ENCODE results near the gene WNT5B.

The WNT5B gene

DNA sequence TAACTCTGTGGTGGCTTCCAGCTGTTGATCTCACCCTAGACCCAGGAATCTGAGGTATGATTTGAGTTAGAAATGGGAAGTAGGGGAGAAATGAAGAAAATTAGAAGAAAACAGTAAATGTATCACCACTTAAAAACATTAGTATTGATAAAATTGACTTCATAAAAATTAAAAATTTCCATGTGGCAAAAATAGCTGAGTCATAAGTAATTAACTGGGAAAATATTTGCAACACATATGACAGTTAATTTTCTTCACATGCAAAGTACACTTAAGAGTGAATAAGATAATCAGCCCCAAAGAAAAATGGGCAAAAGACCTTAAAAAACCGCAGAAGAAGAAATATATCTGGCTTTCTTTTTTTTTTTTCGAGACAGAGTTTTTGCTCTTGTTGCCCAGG, 36.3 kb downstream of the WNT5B start:
- H3K36me3 ChIP-seq (ENCODE audit: control insufficient read depth, insufficient read depth, low read length) = no peaks in the 10 kb centered on the region
- H3K9me3 ChIP-seq (ENCODE audit: control insufficient read depth, low read length) = no peaks in the 10 kb centered on the region
- no peak overlapping the region for H3K4me3 ChIP-seq (ENCODE audit: insufficient read depth, low read depth, low read length)
- H3K27me3 ChIP-seq (ENCODE audit: control insufficient read depth, insufficient read depth, low read length, poor library complexity, severe bottlenecking) = peaks cover 22% of the 10 kb centered on the region
- H3K4me1 ChIP-seq (ENCODE audit: control insufficient read depth, insufficient read depth, low read length) = no peaks in the 10 kb centered on the region
- no peak overlapping the region for H3K27ac ChIP-seq (ENCODE audit: insufficient read depth, low read depth, low read length, poor library complexity, severe bottlenecking)
- WGBS, 2 experiments = 89 to 92% methylated on average over 2 of the region's 2 CpGs

DNA sequence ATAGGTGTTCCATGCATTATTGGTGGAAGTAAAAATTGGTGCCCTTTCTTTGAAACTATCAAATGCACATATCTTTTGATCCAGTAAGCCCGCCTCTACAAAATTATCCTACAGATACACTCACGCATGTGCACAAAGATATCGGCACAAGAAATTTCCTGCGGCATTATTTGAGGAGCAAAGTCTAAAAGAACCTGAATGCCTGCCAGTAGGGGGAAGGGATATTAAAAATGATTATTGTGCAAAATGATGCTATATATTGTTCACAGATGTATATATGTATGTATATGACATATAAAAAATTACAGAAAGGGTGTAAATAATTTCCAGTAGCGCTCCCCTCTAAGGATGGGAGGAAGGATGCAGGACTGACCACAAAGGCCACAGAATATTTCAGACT, 37.2 kb downstream of the WNT5B start:
- Histone ChIP-seq H3K27me3 (ENCODE audit: control insufficient read depth, insufficient read depth, low read length, poor library complexity, severe bottlenecking) (peaks cover 16% of the 10 kb centered on the region), H3K4me1 (ENCODE audit: control insufficient read depth, insufficient read depth, low read length) (no peaks in the 10 kb centered on the region), H3K4me3 (ENCODE audit: insufficient read depth, low read depth, low read length) (no peak overlapping the region), H3K27ac (ENCODE audit: insufficient read depth, low read depth, low read length, poor library complexity, severe bottlenecking) (no peak overlapping the region), H3K36me3 (ENCODE audit: control insufficient read depth, insufficient read depth, low read length) (no peaks in the 10 kb centered on the region), H3K9me3 (ENCODE audit: control insufficient read depth, low read length) (no peaks in the 10 kb centered on the region)
- 93 to 100% methylated on average over 4 of the region's 5 CpGs for WGBS, 2 experiments

DNA sequence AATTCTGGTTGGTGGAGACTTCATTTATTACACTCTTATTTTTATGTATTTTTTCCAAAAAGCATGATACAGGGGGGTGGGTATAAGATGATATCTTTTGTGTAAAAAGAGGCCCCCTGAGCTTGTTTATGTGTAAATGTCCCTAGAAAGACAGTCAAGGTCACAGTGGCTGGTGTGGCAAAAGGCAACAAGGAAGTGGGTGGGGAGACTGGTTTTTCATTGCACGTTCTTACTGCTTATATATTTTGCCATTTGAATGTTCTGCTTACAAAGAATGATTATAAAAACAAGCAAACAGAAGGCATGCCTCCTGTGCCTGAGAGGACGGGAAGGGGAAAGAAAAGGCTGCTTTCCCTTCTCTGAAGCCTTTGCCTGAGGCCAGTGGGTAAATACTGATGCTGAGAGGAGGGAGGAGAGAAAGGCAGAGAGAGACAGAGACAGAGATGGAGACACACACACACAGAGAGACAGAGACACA, 37.7 kb downstream of the WNT5B start:
- Histone ChIP-seq H3K27me3 (ENCODE audit: control insufficient read depth, insufficient read depth, low read length, poor library complexity, severe bottlenecking) (peaks cover 16% of the 10 kb centered on the region), H3K27ac (ENCODE audit: insufficient read depth, low read depth, low read length, poor library complexity, severe bottlenecking) (no peak overlapping the region), H3K9me3 (ENCODE audit: control insufficient read depth, low read length) (no peaks in the 10 kb centered on the region), H3K36me3 (ENCODE audit: control insufficient read depth, insufficient read depth, low read length) (no peaks in the 10 kb centered on the region), H3K4me3 (ENCODE audit: insufficient read depth, low read depth, low read length) (no peak overlapping the region), H3K4me1 (ENCODE audit: control insufficient read depth, insufficient read depth, low read length) (no peaks in the 10 kb centered on the region)
- WGBS, 2 experiments = 46 to 59% methylated on average over 2 of the region's 2 CpGs

DNA sequence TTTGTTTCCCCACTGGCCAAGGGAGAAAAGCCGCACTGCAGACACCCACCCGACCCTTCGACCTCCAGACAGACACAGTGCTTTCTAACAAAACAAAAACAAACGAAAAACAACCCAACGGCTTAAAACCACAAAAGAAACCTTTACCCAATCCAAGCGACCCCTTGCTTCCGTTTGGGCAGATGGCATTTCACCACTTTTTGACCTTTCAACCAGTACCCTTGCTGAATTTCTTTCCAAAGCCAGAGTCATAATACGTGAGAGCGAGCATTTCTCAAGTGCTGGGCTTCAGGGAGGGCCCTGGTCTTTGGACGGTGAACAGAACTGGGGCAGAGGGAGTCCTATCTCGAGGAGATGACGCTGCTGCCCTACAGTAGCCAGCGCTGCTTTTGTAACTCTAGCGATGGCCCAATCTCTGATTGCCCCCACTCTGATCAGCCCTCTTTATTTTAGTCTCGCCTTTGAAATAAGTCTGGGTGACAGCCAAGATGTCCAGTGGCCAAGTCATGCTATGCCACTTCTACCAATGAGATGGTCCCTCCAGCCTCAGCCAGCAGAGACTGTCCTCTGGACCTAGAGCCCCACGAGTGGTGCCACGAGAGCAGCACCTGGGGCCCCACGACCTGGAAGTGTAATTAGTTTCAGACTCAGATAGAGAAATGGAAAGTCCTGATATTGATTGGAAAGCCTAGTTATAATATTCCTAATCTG, 40.0 kb downstream of the WNT5B start:
- Histone ChIP-seq H3K4me3 (ENCODE audit: insufficient read depth, low read depth, low read length) (no peak overlapping the region), H3K9me3 (ENCODE audit: control insufficient read depth, low read length) (no peaks in the 10 kb centered on the region), H3K27me3 (ENCODE audit: control insufficient read depth, insufficient read depth, low read length, poor library complexity, severe bottlenecking) (peaks cover 2% of the 10 kb centered on the region), H3K4me1 (ENCODE audit: control insufficient read depth, insufficient read depth, low read length) (no peaks in the 10 kb centered on the region), H3K27ac (ENCODE audit: insufficient read depth, low read depth, low read length, poor library complexity, severe bottlenecking) (no peak overlapping the region), H3K36me3 (ENCODE audit: control insufficient read depth, insufficient read depth, low read length) (no peaks in the 10 kb centered on the region)
- 83 to 86% methylated on average over 18 of the region's 18 CpGs for WGBS, 2 experiments

DNA sequence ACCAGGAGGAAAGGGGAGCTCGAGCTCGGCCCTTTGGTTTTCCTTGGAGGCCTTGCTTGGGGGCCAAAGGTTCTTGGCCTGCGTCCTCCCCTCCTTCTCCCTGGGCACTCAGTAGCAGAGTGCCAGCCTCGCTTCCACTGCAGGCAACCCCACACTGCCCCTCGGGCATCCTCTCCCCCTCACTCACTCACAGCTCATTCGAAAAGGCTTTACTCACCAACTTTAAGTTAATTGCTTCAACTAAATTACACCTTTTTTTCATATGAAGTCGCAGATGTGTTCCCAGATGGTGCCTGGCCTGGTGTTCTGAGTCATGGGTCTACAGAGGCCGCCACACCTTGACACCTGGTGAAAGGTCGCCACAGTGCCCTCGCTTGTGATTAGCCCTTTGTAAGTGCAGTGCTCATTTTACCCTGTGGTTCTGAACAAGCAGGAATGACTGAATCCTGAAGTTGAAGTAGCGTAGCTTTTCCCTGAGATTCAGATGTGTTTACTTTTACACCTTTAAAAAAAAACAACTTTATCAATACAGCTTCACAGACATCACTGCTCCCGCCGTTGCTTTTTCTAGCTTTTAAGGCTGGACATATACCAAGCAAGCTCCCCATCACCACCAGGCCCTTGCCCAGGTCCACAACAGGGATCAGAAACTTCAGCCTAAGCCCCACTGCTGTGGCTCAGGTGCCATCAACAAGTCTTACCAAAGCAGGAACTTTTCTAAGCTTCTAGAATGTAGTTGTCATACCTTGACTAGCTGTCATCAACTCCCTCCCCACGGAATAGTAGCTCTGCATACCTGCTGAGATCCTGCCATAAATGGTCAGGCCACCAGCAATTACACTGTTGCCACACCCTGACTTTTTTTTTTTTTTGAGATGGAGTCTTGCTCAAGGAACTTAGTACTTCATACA, 41.6 kb downstream of the WNT5B start:
- Histone ChIP-seq H3K4me3 (ENCODE audit: insufficient read depth, low read depth, low read length) (no peak overlapping the region), H3K27me3 (ENCODE audit: control insufficient read depth, insufficient read depth, low read length, poor library complexity, severe bottlenecking) (no peaks in the 10 kb centered on the region), H3K4me1 (ENCODE audit: control insufficient read depth, insufficient read depth, low read length) (no peaks in the 10 kb centered on the region), H3K9me3 (ENCODE audit: control insufficient read depth, low read length) (no peaks in the 10 kb centered on the region), H3K27ac (ENCODE audit: insufficient read depth, low read depth, low read length, poor library complexity, severe bottlenecking) (no peak overlapping the region), H3K36me3 (ENCODE audit: control insufficient read depth, insufficient read depth, low read length) (no peaks in the 10 kb centered on the region)
- WGBS, 2 experiments = 79 to 83% methylated on average over 14 of the region's 14 CpGs

DNA sequence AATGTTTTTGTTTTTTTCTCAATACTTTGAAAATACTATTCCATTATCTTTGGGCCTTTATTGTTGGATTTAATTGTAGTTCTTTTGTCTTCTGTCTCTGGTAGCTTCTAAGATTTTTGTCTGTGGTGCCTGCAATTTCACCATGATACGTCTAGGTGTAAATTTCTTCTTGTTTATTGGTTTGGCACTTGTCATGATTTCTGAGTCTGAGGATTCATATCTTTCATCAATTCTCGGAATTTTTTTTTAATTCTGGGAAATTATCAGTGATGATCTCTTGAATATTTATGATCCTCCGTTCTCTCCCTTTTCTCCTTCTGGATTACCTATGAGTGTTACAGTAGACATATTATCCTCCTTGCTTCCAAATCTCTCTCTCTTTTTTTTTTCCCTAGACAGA, 47.0 kb downstream of the WNT5B start:
- Histone ChIP-seq H3K4me3 (ENCODE audit: insufficient read depth, low read depth, low read length) (no peak overlapping the region), H3K27ac (ENCODE audit: insufficient read depth, low read depth, low read length, poor library complexity, severe bottlenecking) (no peak overlapping the region), H3K4me1 (ENCODE audit: control insufficient read depth, insufficient read depth, low read length) (no peaks in the 10 kb centered on the region), H3K36me3 (ENCODE audit: control insufficient read depth, insufficient read depth, low read length) (no peaks in the 10 kb centered on the region), H3K27me3 (ENCODE audit: control insufficient read depth, insufficient read depth, low read length, poor library complexity, severe bottlenecking) (no peaks in the 10 kb centered on the region), H3K9me3 (ENCODE audit: control insufficient read depth, low read length) (no peaks in the 10 kb centered on the region)
- 70 to 90% methylated on average over 2 to 3 of the region's 3 CpGs for WGBS, 2 experiments

DNA sequence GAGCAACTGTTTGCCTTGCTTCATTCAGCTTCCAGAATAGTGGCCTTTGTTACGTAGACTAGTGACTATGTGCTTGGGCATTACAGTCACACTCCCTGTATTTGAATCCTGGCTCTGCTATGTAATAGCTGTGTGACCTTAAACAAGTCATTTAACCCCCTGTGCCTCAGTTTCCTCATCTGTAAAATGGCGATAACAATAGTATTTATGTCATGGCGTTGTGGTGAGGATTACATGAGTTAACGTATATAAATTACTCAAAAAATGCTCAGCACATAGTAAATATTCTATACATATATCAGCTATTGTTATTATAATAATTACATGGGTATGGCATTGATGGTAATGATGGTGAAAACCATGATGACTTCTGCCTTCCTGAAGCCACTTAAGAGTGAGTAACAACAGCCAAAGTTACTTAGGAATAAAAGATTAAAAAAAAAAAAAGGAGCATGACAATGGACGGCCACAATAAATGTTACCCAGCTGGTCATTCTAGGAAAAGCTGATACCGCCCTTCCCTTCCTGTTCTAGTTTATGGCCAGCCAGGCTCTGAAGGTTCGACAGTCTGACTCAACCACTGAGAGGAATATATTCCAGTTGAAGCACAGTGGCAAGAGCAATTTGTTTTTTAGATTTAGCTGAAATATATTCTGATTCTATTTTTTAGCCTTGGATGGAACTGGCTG, 51.9 kb downstream of the WNT5B start:
- no peak overlapping the region for H3K4me3 ChIP-seq (ENCODE audit: insufficient read depth, low read depth, low read length)
- no peaks in the 10 kb centered on the region for H3K36me3 ChIP-seq (ENCODE audit: control insufficient read depth, insufficient read depth, low read length)
- H3K4me1 ChIP-seq (ENCODE audit: control insufficient read depth, insufficient read depth, low read length) = no peaks in the 10 kb centered on the region
- H3K27me3 ChIP-seq (ENCODE audit: control insufficient read depth, insufficient read depth, low read length, poor library complexity, severe bottlenecking) = no peaks in the 10 kb centered on the region
- H3K9me3 ChIP-seq (ENCODE audit: control insufficient read depth, low read length) = no peaks in the 10 kb centered on the region
- WGBS, 2 experiments = 91 to 92% methylated on average over 5 of the region's 7 CpGs
- H3K27ac ChIP-seq (ENCODE audit: insufficient read depth, low read depth, low read length, poor library complexity, severe bottlenecking) = no peak overlapping the region

DNA sequence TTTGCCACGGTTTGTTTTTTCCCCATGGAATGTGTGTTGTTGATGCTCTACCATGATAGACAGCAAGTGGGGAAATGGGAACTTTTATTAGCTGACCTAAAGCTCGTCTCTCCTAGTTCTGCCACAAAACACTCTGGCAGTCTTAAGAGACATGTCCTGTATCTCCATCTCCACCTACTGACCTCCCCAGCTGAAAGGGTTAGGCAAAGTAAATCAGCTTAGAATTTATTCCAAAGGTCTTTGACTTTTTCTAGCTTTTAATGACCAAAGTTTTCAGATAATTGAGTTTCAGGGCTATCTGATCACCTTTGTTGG, 52.4 kb downstream of the WNT5B start:
- Histone ChIP-seq H3K36me3 (ENCODE audit: control insufficient read depth, insufficient read depth, low read length) (no peaks in the 10 kb centered on the region), H3K9me3 (ENCODE audit: control insufficient read depth, low read length) (no peaks in the 10 kb centered on the region), H3K4me3 (ENCODE audit: insufficient read depth, low read depth, low read length) (no peak overlapping the region), H3K4me1 (ENCODE audit: control insufficient read depth, insufficient read depth, low read length) (no peaks in the 10 kb centered on the region), H3K27ac (ENCODE audit: insufficient read depth, low read depth, low read length, poor library complexity, severe bottlenecking) (no peak overlapping the region), H3K27me3 (ENCODE audit: control insufficient read depth, insufficient read depth, low read length, poor library complexity, severe bottlenecking) (no peaks in the 10 kb centered on the region)
- WGBS, 2 experiments = 80 to 82% methylated on average over 2 of the region's 2 CpGs

DNA sequence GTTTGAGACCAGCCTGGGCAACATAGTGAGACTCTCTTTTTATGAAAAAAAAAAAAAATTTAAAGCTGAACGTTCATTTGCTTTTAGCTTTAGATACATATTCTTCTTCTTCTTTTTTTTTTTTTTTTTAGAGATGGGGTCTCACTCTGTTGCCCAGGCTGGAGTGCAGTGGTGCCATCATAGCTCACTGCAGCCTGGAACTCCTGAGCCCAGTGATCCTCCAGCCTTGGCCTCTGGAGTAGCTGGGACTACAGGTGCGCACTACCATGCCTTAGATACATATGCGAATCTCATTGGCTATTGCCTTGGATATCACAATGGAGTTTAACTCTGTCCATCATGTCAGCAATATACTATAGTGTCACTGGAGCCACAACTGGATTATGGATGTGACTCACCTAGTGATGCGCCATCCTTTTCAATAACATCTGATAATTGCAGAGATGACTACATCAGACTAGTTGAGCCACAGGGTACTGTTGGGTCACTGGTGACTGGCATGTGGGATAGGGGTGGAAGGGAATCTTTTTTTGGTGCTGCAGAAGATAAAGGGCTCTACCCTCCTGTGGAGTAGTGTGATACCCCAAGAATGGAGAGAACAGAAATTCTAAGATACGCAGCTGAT, 59.2 kb downstream of the WNT5B start:
- WGBS, 2 experiments = 94 to 97% methylated on average over 4 to 5 of the region's 5 CpGs
- Histone ChIP-seq H3K4me3 (ENCODE audit: insufficient read depth, low read depth, low read length) (no peak overlapping the region), H3K36me3 (ENCODE audit: control insufficient read depth, insufficient read depth, low read length) (no peaks in the 10 kb centered on the region), H3K9me3 (ENCODE audit: control insufficient read depth, low read length) (no peaks in the 10 kb centered on the region), H3K4me1 (ENCODE audit: control insufficient read depth, insufficient read depth, low read length) (peaks cover 8% of the 10 kb centered on the region), H3K27me3 (ENCODE audit: control insufficient read depth, insufficient read depth, low read length, poor library complexity, severe bottlenecking) (no peaks in the 10 kb centered on the region), H3K27ac (ENCODE audit: insufficient read depth, low read depth, low read length, poor library complexity, severe bottlenecking) (no peak overlapping the region)
